Trophoblast cell (in vitro differentiated cells and primary cell): ENCODE measurements around the gene ZSCAN20.

Experiments used
- DNase-seq, 2 donors: peaks; one replicate each; pipeline ENCODE4 v3.0.0-alpha.2; 2016
- H2AFZ ChIP-seq: 2 replicates; pipeline ENCODE4 v1.6.1; 2013; ENCODE audit warnings: low read length, moderate library complexity, mild to moderate bottlenecking; ENCODE audit not compliant: insufficient read depth, poor library complexity
- H2AK5ac ChIP-seq: 2 replicates; pipeline ENCODE4 v1.6.1; 2013; ENCODE audit warnings: mild to moderate bottlenecking, low read length
- H2BK120ac ChIP-seq: 2 replicates; pipeline ENCODE4 v1.6.1; 2013; ENCODE audit warnings: low read length, mild to moderate bottlenecking, moderate library complexity; ENCODE audit not compliant: insufficient read depth, poor library complexity
- H2BK12ac ChIP-seq: 2 replicates; pipeline ENCODE4 v1.6.1; 2013; ENCODE audit warnings: mild to moderate bottlenecking, low read length, moderate library complexity
- H2BK5ac ChIP-seq: 2 replicates; pipeline ENCODE4 v1.6.1; 2013; ENCODE audit warnings: low read length, low read depth, moderate library complexity, mild to moderate bottlenecking; ENCODE audit not compliant: poor library complexity
- H3K14ac ChIP-seq: 2 replicates; pipeline ENCODE4 v1.6.1; 2013; ENCODE audit warnings: mild to moderate bottlenecking, low read length
- H3K18ac ChIP-seq: 2 replicates; pipeline ENCODE4 v1.6.1; 2013; ENCODE audit warnings: mild to moderate bottlenecking, low read length
- H3K23ac ChIP-seq: 2 replicates; pipeline ENCODE4 v1.6.1; 2013; ENCODE audit warnings: low read length
- H3K27ac ChIP-seq: 2 replicates; pipeline ENCODE4 v1.5.1; 2013; ENCODE audit warnings: low read depth, mild to moderate bottlenecking, inconsistent platforms, low read length, moderate library complexity
- H3K27me3 ChIP-seq: 2 replicates; pipeline ENCODE4 v1.6.1; 2013; ENCODE audit warnings: inconsistent platforms, mild to moderate bottlenecking, low read length, moderate library complexity; ENCODE audit not compliant: insufficient read depth
- H3K36me3 ChIP-seq, 2 experiments: 1 replicate in 1 of 2; 2 replicates in 1 of 2; pipeline ENCODE4 v1.6.1; 2013; ENCODE audit warnings: low read length in 2 of 2, mild to moderate bottlenecking in 2 of 2, moderate library complexity in 1 of 2; ENCODE audit not compliant: insufficient read depth in 2 of 2, control insufficient read depth in 1 of 2
- H3K4ac ChIP-seq: 2 replicates; pipeline ENCODE4 v1.6.1; 2013; ENCODE audit warnings: low read depth, mild to moderate bottlenecking, low read length, moderate library complexity
- H3K4me1 ChIP-seq, 2 experiments: 1 replicate in 1 of 2; 2 replicates in 1 of 2; pipeline ENCODE4 v1.6.1; 2013; ENCODE audit warnings: low read length in 2 of 2, mild to moderate bottlenecking in 2 of 2, moderate library complexity in 1 of 2; ENCODE audit not compliant: insufficient read depth in 2 of 2, control insufficient read depth in 1 of 2
- H3K4me2 ChIP-seq: 2 replicates; pipeline ENCODE4 v1.6.1; 2013; ENCODE audit warnings: inconsistent platforms, mild to moderate bottlenecking, low read length, moderate library complexity
- H3K4me3 ChIP-seq: 2 replicates; pipeline ENCODE4 v1.5.1; 2013; ENCODE audit warnings: mild to moderate bottlenecking, low read depth, low read length, inconsistent platforms
- H3K79me1 ChIP-seq: one replicate; pipeline ENCODE4 v1.6.1; 2013; ENCODE audit warnings: low read length
- H3K79me2 ChIP-seq: 2 replicates; pipeline ENCODE4 v1.6.1; 2013; ENCODE audit warnings: low read length, mild to moderate bottlenecking; ENCODE audit not compliant: control insufficient read depth, insufficient read depth, poor library complexity
- H3K9ac ChIP-seq: 2 replicates; pipeline ENCODE4 v1.6.1; 2013; ENCODE audit warnings: mild to moderate bottlenecking, low read length
- H3K9me3 ChIP-seq: 2 replicates; pipeline ENCODE4 v1.6.1; 2013; ENCODE audit warnings: low read depth, mild to moderate bottlenecking, control low read depth, inconsistent platforms, low read length; ENCODE audit not compliant: insufficient read depth
- H4K12ac ChIP-seq: 2 replicates; pipeline ENCODE4 v1.6.1; 2013; ENCODE audit warnings: low read depth, mild to moderate bottlenecking, low read length, moderate library complexity
- H4K8ac ChIP-seq: 2 replicates; pipeline ENCODE4 v1.6.1; 2013; ENCODE audit warnings: low read depth, mild to moderate bottlenecking, low read length, moderate library complexity
- H4K91ac ChIP-seq: one replicate; pipeline ENCODE4 v1.6.1; 2013; ENCODE audit warnings: low read depth, mild to moderate bottlenecking, low read length, moderate library complexity
- WGBS: extraction: QIAGEN DNeasy Blood & Tissue Kit; methylation state at CpG from one replicate; pipeline ENCODE4 v1.1.7; 2013; ENCODE audit warnings: missing lambda C conversion rate; ENCODE audit not compliant: insufficient read length, insufficient coverage; ENCODE audit errors: extremely low coverage; 5-methylcytosine and 5-hydroxymethylcytosine counted together

The ZSCAN20 gene

DNA sequence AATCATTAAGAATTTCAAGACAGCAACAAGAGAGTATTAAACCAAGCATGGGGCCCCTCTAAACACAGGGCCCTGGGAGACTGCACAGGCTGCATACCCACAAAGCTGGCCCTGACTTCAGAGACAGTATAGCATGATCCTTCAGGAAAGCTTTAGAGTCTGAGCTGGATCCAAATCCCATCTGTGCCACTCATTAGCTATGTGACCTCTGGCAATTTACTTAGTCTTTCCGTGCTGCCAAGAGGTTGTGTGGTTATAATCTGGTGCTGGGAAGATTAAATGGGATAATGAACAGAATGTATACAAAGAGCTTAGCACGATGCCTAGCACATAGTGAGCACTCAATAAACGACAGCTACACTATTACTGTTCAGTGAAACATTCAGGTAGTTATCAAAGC is 45.5 kb upstream of the ZSCAN20 start:
- no peak overlapping the region for H3K14ac ChIP-seq
- WGBS, result no CpG with 5 or more reads among the region's 3 CpGs
- H4K91ac ChIP-seq, result no peak overlapping the region

GRCh38 chr1:33428661-33429060 is 43.8 kb upstream of the ZSCAN20 start:
- Histone ChIP-seq H4K91ac (no peak overlapping the region), H2BK12ac (no peak overlapping the region), H4K12ac (no peak overlapping the region), H3K18ac (no peak overlapping the region), H3K9me3 (no peaks in the 10 kb centered on the region), H3K4me2 (no peak overlapping the region), H3K27me3 (peaks cover 16% of the 10 kb centered on the region), H3K79me1 (no peaks in the 10 kb centered on the region), H2AFZ (no peak overlapping the region), H2AK5ac (no peak overlapping the region), H2BK120ac (no peak overlapping the region), H3K27ac (no peak overlapping the region), H3K36me3 (no peaks in the 10 kb centered on the region), H4K8ac (no peak overlapping the region), H2BK5ac (no peak overlapping the region), H3K4ac (no peak overlapping the region), H3K4me1 (peaks cover 2 to 7% of the 10 kb centered on the region in 2 experiments), H3K9ac (no peak overlapping the region), H3K14ac (no peak overlapping the region), H3K79me2 (no peaks in the 10 kb centered on the region), H3K4me3 (no peak overlapping the region), H3K23ac (no peak overlapping the region)
- no CpG with 5 or more reads among the region's 2 CpGs for WGBS
- no peak for DNase-seq

More for the DNA sequence above, 45.5 kb upstream of the ZSCAN20 start:
- H3K36me3 ChIP-seq, result no peaks in the 10 kb centered on the region
- H2BK5ac ChIP-seq, result no peak overlapping the region
- no peak overlapping the region for H3K18ac ChIP-seq
- no peak overlapping the region for H2AFZ ChIP-seq
- H2BK120ac ChIP-seq, result no peak overlapping the region
- H2BK12ac ChIP-seq, result no peak overlapping the region
- peaks cover 16% of the 10 kb centered on the region for H3K27me3 ChIP-seq
- no peak for DNase-seq
- H3K23ac ChIP-seq, result no peak overlapping the region
- H3K79me1 ChIP-seq, result peaks cover 2% of the 10 kb centered on the region
- peaks cover 0 to 7% of the 10 kb centered on the region in 2 experiments for H3K4me1 ChIP-seq
- H3K4me2 ChIP-seq, result no peak overlapping the region
- no peak overlapping the region for H4K12ac ChIP-seq
- H2AK5ac ChIP-seq, result no peak overlapping the region
- H4K8ac ChIP-seq, result no peak overlapping the region
- no peak overlapping the region for H3K4ac ChIP-seq
- no peak overlapping the region for H3K9ac ChIP-seq
- H3K79me2 ChIP-seq, result peaks cover 2% of the 10 kb centered on the region
- no peak overlapping the region for H3K4me3 ChIP-seq
- no peak overlapping the region for H3K27ac ChIP-seq
- H3K9me3 ChIP-seq, result no peaks in the 10 kb centered on the region

DNA sequence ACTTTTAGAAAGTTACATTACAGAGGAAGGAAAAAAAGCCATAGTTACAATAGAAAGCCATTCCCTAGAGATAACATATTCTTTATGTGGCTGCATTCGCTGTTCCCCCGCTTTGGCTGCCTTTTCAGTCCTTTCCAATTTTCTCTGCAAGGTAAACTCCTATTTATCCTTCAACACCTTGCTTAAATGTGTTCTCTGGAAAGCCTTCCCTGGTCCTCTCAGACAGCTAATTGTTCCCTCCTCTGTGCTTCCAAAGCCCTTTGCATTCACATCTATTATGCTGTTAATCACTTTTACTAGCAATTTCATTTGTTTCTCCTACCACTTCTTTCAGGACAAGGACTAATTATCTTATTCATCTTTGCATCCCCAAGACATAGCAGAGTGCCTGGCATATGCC is 43.1 kb upstream of the ZSCAN20 start:
- Histone ChIP-seq H3K14ac (no peak overlapping the region), H2AFZ (no peak overlapping the region), H3K23ac (no peak overlapping the region), H3K36me3 (no peaks in the 10 kb centered on the region), H2BK5ac (no peak overlapping the region), H4K8ac (no peak overlapping the region), H2BK120ac (no peak overlapping the region), H2AK5ac (no peak overlapping the region), H4K12ac (no peak overlapping the region), H4K91ac (no peak overlapping the region), H3K4me1 (peaks cover 4% of the 10 kb centered on the region in 2 experiments), H3K9me3 (no peaks in the 10 kb centered on the region), H3K27me3 (peaks cover 16% of the 10 kb centered on the region), H3K79me2 (no peaks in the 10 kb centered on the region), H3K18ac (no peak overlapping the region), H2BK12ac (no peak overlapping the region), H3K4me2 (no peak overlapping the region), H3K27ac (no peak overlapping the region), H3K4ac (no peak overlapping the region), H3K4me3 (no peak overlapping the region), H3K9ac (no peak overlapping the region), H3K79me1 (no peaks in the 10 kb centered on the region)
- WGBS, result no CpG with 5 or more reads among the region's 2 CpGs
- no peak for DNase-seq

- H2BK120ac ChIP-seq, result no peak overlapping the region
- peak in 1 of 2 donors; percentile 37 for DNase-seq
- H4K91ac ChIP-seq, result no peak overlapping the region
- H3K4me1 ChIP-seq, result peaks cover 4% of the 10 kb centered on the region in 2 experiments
- H3K36me3 ChIP-seq, result no peaks in the 10 kb centered on the region
- peak overlapping the region; percentile 99 for H3K4me2 ChIP-seq
- no peak overlapping the region for H3K27ac ChIP-seq
- no peak overlapping the region for H4K12ac ChIP-seq
- peak overlapping the region; percentile 64 for H2AFZ ChIP-seq
- H2AK5ac ChIP-seq, result no peak overlapping the region
- H3K9ac ChIP-seq, result peak overlapping the region; percentile 75
- H3K79me2 ChIP-seq, result no peaks in the 10 kb centered on the region
- peak overlapping the region; percentile 76 for H3K18ac ChIP-seq
- H2BK12ac ChIP-seq, result no peak overlapping the region
- H4K8ac ChIP-seq, result peak overlapping the region; percentile 56
- WGBS, result no CpG with 5 or more reads among the region's 54 CpGs
- no peak overlapping the region for H3K4ac ChIP-seq
- H3K14ac ChIP-seq, result peak overlapping the region; percentile 16
- H3K9me3 ChIP-seq, result no peaks in the 10 kb centered on the region
- H3K4me3 ChIP-seq, result peak overlapping the region; percentile 82
- H3K27me3 ChIP-seq, result peaks cover 16% of the 10 kb centered on the region
- H3K79me1 ChIP-seq, result no peaks in the 10 kb centered on the region
- no peak overlapping the region for H2BK5ac ChIP-seq
- no peak overlapping the region for H3K23ac ChIP-seq
Measured at GRCh38 chr1:33429856-33430691, 42.4 kb upstream of the ZSCAN20 start.
